ENCODE results near the gene PDS5A. TPM values are rescaled to one million over a fixed set of nuclear protein-coding genes. Genes with fewer than 3 reads are reported as not detected.

Gene PDS5A
- total and polyA plus RNA-seq, 9 of the 15 experiments (the other 6 are each of a cell fraction or from before 2014, with no cell fraction given) = 16.4 to 85.4 (median 70.0) TPM

DNA sequence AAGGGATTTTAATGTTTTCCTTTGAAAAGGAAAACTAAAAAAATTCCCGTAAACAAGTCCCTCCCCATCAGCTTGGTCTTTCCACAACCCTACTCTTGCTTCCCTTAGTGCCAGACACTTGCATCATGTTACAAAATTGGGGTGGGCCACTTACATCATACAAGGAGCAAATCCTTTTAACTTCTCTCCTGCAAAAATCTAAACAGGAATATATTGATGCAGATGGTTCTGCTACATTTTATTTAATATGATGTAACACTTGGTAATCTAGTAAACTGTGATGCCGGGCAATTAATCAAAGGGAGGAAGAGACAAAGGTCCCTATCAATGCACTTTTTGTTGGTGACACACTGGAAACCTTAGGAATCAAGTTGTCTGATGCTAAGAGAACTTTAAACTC, 154.5 kb downstream of the PDS5A start:
- Histone ChIP-seq H3K4me2 (ENCODE audit: insufficient read depth, low read length) (no peak overlapping the region), H3K4me1 (replicated peaks in 1 of 2; ENCODE audit: control insufficient read depth in 2 of 2, insufficient read depth in 2 of 2, low read length in 2 of 2) (no peaks in the 10 kb centered on the region; a peak in 3 of 5 replicates), H3K9ac (ENCODE audit: insufficient read depth in 1 of 2, low read depth in 2 of 2, low read length in 2 of 2) (no peak overlapping the region), H3K36me3 (ENCODE audit: control insufficient read depth, insufficient read depth, low read length) (peaks cover 47% of the 10 kb centered on the region; the same call in 2 of the 3 replicates), H3K9me3 (replicated peaks; ENCODE audit: control insufficient read depth, insufficient read depth, low read depth, low read length) (no peaks in the 10 kb centered on the region), H3K27me3 (ENCODE audit: control insufficient read depth in 2 of 2, insufficient read depth in 2 of 2, low read length in 2 of 2) (no peaks in the 10 kb centered on the region), H3K9me1 (ENCODE audit: control insufficient read depth, insufficient read depth, low read length) (no peaks in the 10 kb centered on the region), H3K79me2 (ENCODE audit: control insufficient read depth, insufficient read depth, low read length) (no peaks in the 10 kb centered on the region; the same call in 2 of the 3 replicates), H2AFZ (ENCODE audit: low read depth, low read length) (no peak overlapping the region), H3K27ac (ENCODE audit: extremely low read depth, low read depth, low read length) (no peak overlapping the region), H3K4me3 (no peak overlapping the region), H4K20me1 (replicated peaks; ENCODE audit: control insufficient read depth, insufficient read depth, low read length) (no peaks in the 10 kb centered on the region)
- in situ Hi-C loops (cut with MboI) (no loop called here), intact Hi-C loops (cut with micrococcal nuclease) (loop anchor here (5.0 to 10.0 kb wide), 2 partner anchors 126 to 358 kb away; partner anchors contain the start of gene UBE2K)
- no peak for FAIRE-seq
- POLR2A ChIA-PET = no interaction called here
- 85% methylated on average over 2 of the region's 2 CpGs for WGBS (ENCODE audit: insufficient coverage, low coverage, missing lambda C conversion rate)
- CTCF ChIA-PET (ENCODE audit: low intra/inter-chr PET ratio) = no interaction called here
- ATAC-seq = peak; percentile 40
- BruUV-seq (replicated peaks) = no TSS peak
- DNase-seq (ENCODE audit: extremely low read depth in 1 of 4, low spot score in 3 of 4) = no peak
- TF ChIP-seq SFPQ (IDR thresholded peaks at IDR 0.05; ENCODE audit: low read depth, low read length) (no peak), MEIS2 (IDR thresholded peaks at IDR 0.05; ENCODE audit: partially characterized antibody) (peak; percentile 68), SMAD3 (CRISPR knock-in tag; conservative IDR thresholded peaks at IDR 0.05) (no peak), ZNF280B (CRISPR knock-in tag; IDR thresholded peaks at IDR 0.05) (no peak), ETS1 (conservative IDR thresholded peaks at IDR 0.05; ENCODE audit: control insufficient read depth, low read depth, low read length) (no peak), MXI1 (IDR thresholded peaks at IDR 0.05; ENCODE audit: low read depth, low read length) (no peak), POLR2H (tag; IDR thresholded peaks at IDR 0.05; ENCODE audit: low read depth) (0 out of 2 replicates have a peak, but pooled peaks have one; percentile 11), CEBPG (CRISPR knock-in tag; IDR thresholded peaks at IDR 0.05) (peak; percentile 72), CEBPG (tag; conservative IDR thresholded peaks at IDR 0.05 in 1 of 2, IDR thresholded peaks at IDR 0.05 in 1 of 2) (peak; percentile 45 to 91), ATF7 (IDR thresholded peaks at IDR 0.05) (0 out of 2 replicates have a peak, but pooled peaks have one; percentile 32), ZNF24 (IDR thresholded peaks at IDR 0.05) (no peak), CEBPB (tag; IDR thresholded peaks at IDR 0.05) (0 out of 2 replicates have a peak, but pooled peaks have one; percentile 21), ZSCAN32 (CRISPR knock-in tag; IDR thresholded peaks at IDR 0.05) (0 out of 2 replicates have a peak, but pooled peaks have one; percentile 31), MTA1 (IDR thresholded peaks at IDR 0.05; ENCODE audit: borderline replicate concordance) (no peak)
- TF ChIP-seq, protein P1, sequence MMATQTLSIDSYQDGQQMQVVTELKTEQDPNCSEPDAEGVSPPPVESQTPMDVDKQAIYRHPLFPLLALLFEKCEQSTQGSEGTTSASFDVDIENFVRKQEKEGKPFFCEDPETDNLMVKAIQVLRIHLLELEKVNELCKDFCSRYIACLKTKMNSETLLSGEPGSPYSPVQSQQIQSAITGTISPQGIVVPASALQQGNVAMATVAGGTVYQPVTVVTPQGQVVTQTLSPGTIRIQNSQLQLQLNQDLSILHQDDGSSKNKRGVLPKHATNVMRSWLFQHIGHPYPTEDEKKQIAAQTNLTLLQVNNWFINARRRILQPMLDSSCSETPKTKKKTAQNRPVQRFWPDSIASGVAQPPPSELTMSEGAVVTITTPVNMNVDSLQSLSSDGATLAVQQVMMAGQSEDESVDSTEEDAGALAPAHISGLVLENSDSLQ (IDR thresholded peaks at IDR 0.05) = peak; percentile 58; the same call in 1 of the 2 replicates
- TF ChIP-seq, protein P2, sequence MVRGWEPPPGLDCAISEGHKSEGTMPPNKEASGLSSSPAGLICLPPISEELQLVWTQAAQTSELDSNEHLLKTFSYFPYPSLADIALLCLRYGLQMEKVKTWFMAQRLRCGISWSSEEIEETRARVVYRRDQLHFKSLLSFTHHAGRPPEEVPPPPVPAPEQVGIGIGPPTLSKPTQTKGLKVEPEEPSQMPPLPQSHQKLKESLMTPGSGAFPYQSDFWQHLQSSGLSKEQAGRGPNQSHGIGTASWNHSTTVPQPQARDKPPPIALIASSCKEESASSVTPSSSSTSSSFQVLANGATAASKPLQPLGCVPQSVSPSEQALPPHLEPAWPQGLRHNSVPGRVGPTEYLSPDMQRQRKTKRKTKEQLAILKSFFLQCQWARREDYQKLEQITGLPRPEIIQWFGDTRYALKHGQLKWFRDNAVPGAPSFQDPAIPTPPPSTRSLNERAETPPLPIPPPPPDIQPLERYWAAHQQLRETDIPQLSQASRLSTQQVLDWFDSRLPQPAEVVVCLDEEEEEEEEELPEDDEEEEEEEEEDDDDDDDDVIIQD (CRISPR knock-in tag; IDR thresholded peaks at IDR 0.05) = no peak

Measured in K562 (cell line).